Measurements from ENCODE around the gene SEC14L3. TPM values are rescaled to one million over a fixed set of nuclear protein-coding genes. Genes with fewer than 3 reads are reported as not detected.

The SEC14L3 gene
- total and polyA plus RNA-seq, 2 donors (not counting 1 experiment from before 2014, with no cell fraction given): not detected

DNA sequence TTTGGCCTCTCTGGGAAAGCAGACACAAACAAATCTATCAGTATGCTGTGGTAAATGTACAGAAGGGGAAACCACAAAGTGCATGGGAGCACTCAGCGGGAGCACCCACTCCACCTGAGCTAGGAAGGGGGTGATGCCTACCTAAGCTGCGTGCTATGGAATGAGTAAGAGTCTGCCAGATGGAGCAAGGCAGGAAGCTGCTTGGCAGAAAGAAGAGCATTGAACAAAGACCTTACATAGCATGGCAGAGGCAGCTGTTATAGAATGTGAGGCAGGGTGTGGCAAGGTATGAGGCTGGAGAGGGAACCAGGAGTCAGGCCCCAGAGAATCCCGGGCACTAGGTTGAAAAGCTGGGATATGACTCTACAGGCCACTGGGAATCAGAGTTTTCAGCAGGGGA is 60.0 kb downstream of the SEC14L3 start:
- ChIA-PET POLR2A (no interaction called here), CTCF (interaction anchor here (1.4 kb wide), 2 partner anchors 20 to 32 kb away, joined by 3 to 4 read pairs; no protein-coding TSS in a partner anchor)
- no peak overlapping the region for H2AFZ ChIP-seq (ENCODE audit: insufficient read depth, low read depth, low read length, poor library complexity, severe bottlenecking)
- no peaks in the 10 kb centered on the region for H4K20me1 ChIP-seq (ENCODE audit: control insufficient read depth, insufficient read depth, low read length, poor library complexity, severe bottlenecking)
- H3K9me3 ChIP-seq (ENCODE audit: control extremely low read depth in 1 of 3, control insufficient read depth in 2 of 3, insufficient read depth in 1 of 3, low read length in 2 of 3): no peaks in the 10 kb centered on the region
- H3K27ac Mint-ChIP-seq: no peak overlapping the region
- H3K4me3 Mint-ChIP-seq: no peak overlapping the region
- H3K27me3 ChIP-seq (replicated peaks in 1 of 4; ENCODE audit: control extremely low read depth in 1 of 4, control insufficient read depth in 3 of 4, insufficient read depth in 4 of 4, low read length in 3 of 4): no peaks in the 10 kb centered on the region
- ATAC-seq (ENCODE audit: low read depth): no peak
- H3K4me1 Mint-ChIP-seq: no peaks in the 10 kb centered on the region
- DNase-seq: no peak
- no peaks in the 10 kb centered on the region for H3K27me3 Mint-ChIP-seq
- peaks cover 0 to 11% of the 10 kb centered on the region in 2 experiments for H3K36me3 ChIP-seq (replicated peaks in 1 of 2; ENCODE audit: control extremely low read depth in 1 of 2, control insufficient read depth in 1 of 2, extremely low read depth in 1 of 2, insufficient read depth in 2 of 2, low read length in 1 of 2)
- H3K27ac ChIP-seq (ENCODE audit: low read length in 2 of 2): no peak overlapping the region
- intact Hi-C loops (cut with micrococcal nuclease): no loop called here
- H3K4me2 ChIP-seq (replicated peaks; ENCODE audit: low read depth, low read length, poor library complexity, severe bottlenecking): no peak overlapping the region
- WGBS (ENCODE audit: insufficient coverage): 96% methylated on average over 3 of the region's 3 CpGs
- no peaks in the 10 kb centered on the region for H3K4me1 ChIP-seq (ENCODE audit: control insufficient read depth in 2 of 2, insufficient read depth in 2 of 2, low read length in 2 of 2)
- no peak overlapping the region for H3K9ac ChIP-seq (ENCODE audit: low read length)
- H3K9me3 Mint-ChIP-seq (ENCODE audit: insufficient read depth): no peaks in the 10 kb centered on the region
- no peak overlapping the region for H3K4me3 ChIP-seq (ENCODE audit: control extremely low read depth in 1 of 5, extremely low read depth in 1 of 5, insufficient read depth in 1 of 5, low read depth in 2 of 5, low read length in 4 of 5)
- TF ChIP-seq, protein P1, sequence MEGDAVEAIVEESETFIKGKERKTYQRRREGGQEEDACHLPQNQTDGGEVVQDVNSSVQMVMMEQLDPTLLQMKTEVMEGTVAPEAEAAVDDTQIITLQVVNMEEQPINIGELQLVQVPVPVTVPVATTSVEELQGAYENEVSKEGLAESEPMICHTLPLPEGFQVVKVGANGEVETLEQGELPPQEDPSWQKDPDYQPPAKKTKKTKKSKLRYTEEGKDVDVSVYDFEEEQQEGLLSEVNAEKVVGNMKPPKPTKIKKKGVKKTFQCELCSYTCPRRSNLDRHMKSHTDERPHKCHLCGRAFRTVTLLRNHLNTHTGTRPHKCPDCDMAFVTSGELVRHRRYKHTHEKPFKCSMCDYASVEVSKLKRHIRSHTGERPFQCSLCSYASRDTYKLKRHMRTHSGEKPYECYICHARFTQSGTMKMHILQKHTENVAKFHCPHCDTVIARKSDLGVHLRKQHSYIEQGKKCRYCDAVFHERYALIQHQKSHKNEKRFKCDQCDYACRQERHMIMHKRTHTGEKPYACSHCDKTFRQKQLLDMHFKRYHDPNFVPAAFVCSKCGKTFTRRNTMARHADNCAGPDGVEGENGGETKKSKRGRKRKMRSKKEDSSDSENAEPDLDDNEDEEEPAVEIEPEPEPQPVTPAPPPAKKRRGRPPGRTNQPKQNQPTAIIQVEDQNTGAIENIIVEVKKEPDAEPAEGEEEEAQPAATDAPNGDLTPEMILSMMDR (IDR thresholded peaks at IDR 0.05): no peak
- no peak for TF ChIP-seq EZH2 (IDR thresholded peaks at IDR 0.05; ENCODE audit: borderline replicate concordance, insufficient read depth, low read depth, low read length, poor library complexity, severe bottlenecking)
- H3K79me2 ChIP-seq (ENCODE audit: control insufficient read depth, insufficient read depth, low read length): no peaks in the 10 kb centered on the region

Small RNA genes lying within 50 kb of the gene (small RNA-seq; reads per million reads assigned to genes)
- not detected for gene AC004832.3 (ENCODE audit: insufficient read length, low read depth, low replicate concordance)
- not detected for gene RNU6-564P (ENCODE audit: insufficient read length, low read depth, low replicate concordance)

Other genes with a start within 250 kb of the SEC14L3 start
- 0.24 and 0.47 TPM in 2 replicates for gene LIF, start 225.3 kb downstream of the SEC14L3 start, total RNA-seq
- 0.06 TPM in 1 of 2 replicates, not detected in the other for gene LIF, start 225.3 kb downstream of the SEC14L3 start, polyA plus RNA-seq
- 1.7 and 1.8 TPM in 2 replicates for gene OSM, start 205.2 kb downstream of the SEC14L3 start, total RNA-seq
- gene OSM, start 205.2 kb downstream of the SEC14L3 start, polyA plus RNA-seq: 9.6 and 12.5 TPM in 2 replicates
- gene CASTOR1, start 182.5 kb downstream of the SEC14L3 start, total RNA-seq: 12.3 and 16.3 TPM in 2 replicates
- 15.6 and 18.4 TPM in 2 replicates for gene CASTOR1, start 182.5 kb downstream of the SEC14L3 start, polyA plus RNA-seq
- gene TBC1D10A, start 145.1 kb downstream of the SEC14L3 start, total RNA-seq: 44.7 and 45.2 TPM in 2 replicates
- gene TBC1D10A, start 145.1 kb downstream of the SEC14L3 start, polyA plus RNA-seq: 50.8 and 58.4 TPM in 2 replicates
- 283 and 286 TPM in 2 replicates for gene SF3A1, start 115.1 kb downstream of the SEC14L3 start, total RNA-seq
- 92.1 and 163 TPM in 2 replicates for gene SF3A1, start 115.1 kb downstream of the SEC14L3 start, polyA plus RNA-seq
- 3.6 and 5.4 TPM in 2 replicates for gene CCDC157, start 115.0 kb downstream of the SEC14L3 start, total RNA-seq
- 5.6 and 6.4 TPM in 2 replicates for gene CCDC157, start 115.0 kb downstream of the SEC14L3 start, polyA plus RNA-seq
- gene RNF215, start 84.6 kb downstream of the SEC14L3 start, total RNA-seq: 16.7 and 18.6 TPM in 2 replicates
- 8.8 and 9.8 TPM in 2 replicates for gene RNF215, start 84.6 kb downstream of the SEC14L3 start, polyA plus RNA-seq
- gene SEC14L2, start 75.0 kb downstream of the SEC14L3 start, total RNA-seq: 0.67 and 0.83 TPM in 2 replicates
- 0.24 and 0.63 TPM in 2 replicates for gene SEC14L2, start 75.0 kb downstream of the SEC14L3 start, polyA plus RNA-seq
- gene MTFP1, start 46.2 kb downstream of the SEC14L3 start, total RNA-seq: 11.3 and 11.8 TPM in 2 replicates
- 8.7 and 18.4 TPM in 2 replicates for gene MTFP1, start 46.2 kb downstream of the SEC14L3 start, polyA plus RNA-seq
- gene SEC14L4, start 33.7 kb upstream of the SEC14L3 start, total RNA-seq: not detected in 2 replicates
- not detected in 2 replicates for gene SEC14L4, start 33.7 kb upstream of the SEC14L3 start, polyA plus RNA-seq
- gene SEC14L6, start 74.7 kb upstream of the SEC14L3 start, total RNA-seq: not detected in 2 replicates
- not detected in 2 replicates for gene SEC14L6, start 74.7 kb upstream of the SEC14L3 start, polyA plus RNA-seq
- gene GAL3ST1, start 102.6 kb upstream of the SEC14L3 start, total RNA-seq: 0.46 TPM in 1 of 2 replicates, not detected in the other
- gene GAL3ST1, start 102.6 kb upstream of the SEC14L3 start, polyA plus RNA-seq: 0.50 and 0.70 TPM in 2 replicates
- 72.7 and 75.2 TPM in 2 replicates for gene PES1, start 119.9 kb upstream of the SEC14L3 start, total RNA-seq
- 35.6 and 38.1 TPM in 2 replicates for gene PES1, start 119.9 kb upstream of the SEC14L3 start, polyA plus RNA-seq
- 0.19 and 0.37 TPM in 2 replicates for gene TCN2, start 135.2 kb upstream of the SEC14L3 start, total RNA-seq
- gene TCN2, start 135.2 kb upstream of the SEC14L3 start, polyA plus RNA-seq: 0.12 and 0.40 TPM in 2 replicates
- 2.9 and 3.4 TPM in 2 replicates for gene SLC35E4, start 163.8 kb upstream of the SEC14L3 start, total RNA-seq
- gene SLC35E4, start 163.8 kb upstream of the SEC14L3 start, polyA plus RNA-seq: 0.39 and 0.43 TPM in 2 replicates
- 18.7 and 20.6 TPM in 2 replicates for gene DUSP18, start 195.9 kb upstream of the SEC14L3 start, total RNA-seq
- 15.2 and 21.2 TPM in 2 replicates for gene DUSP18, start 195.9 kb upstream of the SEC14L3 start, polyA plus RNA-seq
- 1.0 and 1.6 TPM in 2 replicates for gene OSBP2, start 222.9 kb upstream of the SEC14L3 start, total RNA-seq
- 0.10 and 0.66 TPM in 2 replicates for gene OSBP2, start 222.9 kb upstream of the SEC14L3 start, polyA plus RNA-seq